ENCODE data around the gene LASP1. TPM values are rescaled to one million over a fixed set of nuclear protein-coding genes. Genes with fewer than 3 reads are reported as not detected.

LASP1 gene
- polyA plus RNA-seq, 2 donors: 26.5 to 33.0 TPM

GRCh38 chr17:38868817-38869525, 887 bp upstream of the LASP1 start:
- H3K4me3 ChIP-seq (ENCODE audit: low read depth in 1 of 2, low read length in 2 of 2): peak overlapping the region; percentile 82 to 88
- peak overlapping the region; percentile 96 to 99 for H3K27ac ChIP-seq (ENCODE audit: low read depth in 2 of 2, low read length in 1 of 2)
- peaks cover 13 to 19% of the 10 kb centered on the region in 2 donors for H3K4me1 ChIP-seq (ENCODE audit: control insufficient read depth in 2 of 2, insufficient read depth in 2 of 2, low read length in 1 of 2)
- H3K27me3 ChIP-seq (ENCODE audit: control insufficient read depth in 1 of 2, insufficient read depth in 2 of 2, low read length in 2 of 2): no peaks in the 10 kb centered on the region
- no peaks in the 10 kb centered on the region for H3K36me3 ChIP-seq (ENCODE audit: control insufficient read depth in 2 of 2, insufficient read depth in 2 of 2, low read length in 1 of 2)
- H3K9me3 ChIP-seq (ENCODE audit: control insufficient read depth in 2 of 2, insufficient read depth in 1 of 2, low read depth in 1 of 2, low read length in 1 of 2): no peaks in the 10 kb centered on the region
- 1 to 2% methylated on average over 26 of the region's 26 CpGs for WGBS, 2 donors

- Histone ChIP-seq H3K36me3 (ENCODE audit: control insufficient read depth in 2 of 2, insufficient read depth in 2 of 2, low read length in 1 of 2) (peaks cover 0 to 2% of the 10 kb centered on the region in 2 donors), H3K27ac (ENCODE audit: low read depth in 2 of 2, low read length in 1 of 2) (peak overlapping the region; percentile 96 to 99), H3K4me3 (ENCODE audit: low read depth in 1 of 2, low read length in 2 of 2) (peak overlapping the region; percentile 82 to 88), H3K27me3 (ENCODE audit: control insufficient read depth in 1 of 2, insufficient read depth in 2 of 2, low read length in 2 of 2) (no peaks in the 10 kb centered on the region), H3K4me1 (ENCODE audit: control insufficient read depth in 2 of 2, insufficient read depth in 2 of 2, low read length in 1 of 2) (peaks cover 24 to 27% of the 10 kb centered on the region in 2 donors), H3K9me3 (ENCODE audit: control insufficient read depth in 2 of 2, insufficient read depth in 1 of 2, low read depth in 1 of 2, low read length in 1 of 2) (no peaks in the 10 kb centered on the region)
- 0 to 1% methylated on average over 42 to 52 of the region's 56 CpGs for WGBS, 2 donors
Measured at GRCh38 chr17:38870259-38871165, 654 bp downstream of the LASP1 start.

- no peaks in the 10 kb centered on the region for H3K27me3 ChIP-seq (ENCODE audit: control insufficient read depth in 1 of 2, insufficient read depth in 2 of 2, low read length in 2 of 2)
- H3K4me3 ChIP-seq (ENCODE audit: low read depth in 1 of 2, low read length in 2 of 2): peak overlapping the region; percentile 82 to 88
- peaks cover 24 to 27% of the 10 kb centered on the region in 2 donors for H3K4me1 ChIP-seq (ENCODE audit: control insufficient read depth in 2 of 2, insufficient read depth in 2 of 2, low read length in 1 of 2)
- peak overlapping the region; percentile 96 to 99 for H3K27ac ChIP-seq (ENCODE audit: low read depth in 2 of 2, low read length in 1 of 2)
- 17 to 20% methylated on average over 11 of the region's 11 CpGs for WGBS, 2 donors
- no peaks in the 10 kb centered on the region for H3K9me3 ChIP-seq (ENCODE audit: control insufficient read depth in 2 of 2, insufficient read depth in 1 of 2, low read depth in 1 of 2, low read length in 1 of 2)
- H3K36me3 ChIP-seq (ENCODE audit: control insufficient read depth in 2 of 2, insufficient read depth in 2 of 2, low read length in 1 of 2): peaks cover 0 to 2% of the 10 kb centered on the region in 2 donors
Measured at GRCh38 chr17:38871247-38872015, 1.6 kb downstream of the LASP1 start.

GRCh38 chr17:38872027-38872511, 2.2 kb downstream of the LASP1 start:
- Histone ChIP-seq H3K27ac (ENCODE audit: low read depth in 2 of 2, low read length in 1 of 2) (peak overlapping the region; percentile 96 to 99), H3K4me3 (ENCODE audit: low read depth in 1 of 2, low read length in 2 of 2) (peak overlapping the region; percentile 82 to 88), H3K4me1 (ENCODE audit: control insufficient read depth in 2 of 2, insufficient read depth in 2 of 2, low read length in 1 of 2) (peaks cover 24 to 30% of the 10 kb centered on the region in 2 donors), H3K9me3 (ENCODE audit: control insufficient read depth in 2 of 2, insufficient read depth in 1 of 2, low read depth in 1 of 2, low read length in 1 of 2) (no peaks in the 10 kb centered on the region), H3K27me3 (ENCODE audit: control insufficient read depth in 1 of 2, insufficient read depth in 2 of 2, low read length in 2 of 2) (no peaks in the 10 kb centered on the region), H3K36me3 (ENCODE audit: control insufficient read depth in 2 of 2, insufficient read depth in 2 of 2, low read length in 1 of 2) (peaks cover 0 to 5% of the 10 kb centered on the region in 2 donors)
- 24 to 39% methylated on average over 5 of the region's 5 CpGs for WGBS, 2 donors

GRCh38 chr17:38872671-38873385, 3.0 kb downstream of the LASP1 start:
- WGBS, 2 donors: 38 to 54% methylated on average over 9 of the region's 9 CpGs
- Histone ChIP-seq H3K27ac (ENCODE audit: low read depth in 2 of 2, low read length in 1 of 2) (peak overlapping the region in 1 of 2 donors; percentile 96), H3K27me3 (ENCODE audit: control insufficient read depth in 1 of 2, insufficient read depth in 2 of 2, low read length in 2 of 2) (no peaks in the 10 kb centered on the region), H3K9me3 (ENCODE audit: control insufficient read depth in 2 of 2, insufficient read depth in 1 of 2, low read depth in 1 of 2, low read length in 1 of 2) (no peaks in the 10 kb centered on the region), H3K4me1 (ENCODE audit: control insufficient read depth in 2 of 2, insufficient read depth in 2 of 2, low read length in 1 of 2) (peaks cover 24 to 35% of the 10 kb centered on the region in 2 donors), H3K4me3 (ENCODE audit: low read depth in 1 of 2, low read length in 2 of 2) (peak overlapping the region; percentile 1 to 12), H3K36me3 (ENCODE audit: control insufficient read depth in 2 of 2, insufficient read depth in 2 of 2, low read length in 1 of 2) (peaks cover 0 to 8% of the 10 kb centered on the region in 2 donors)

- Histone ChIP-seq H3K4me3 (ENCODE audit: low read depth in 1 of 2, low read length in 2 of 2) (no peak overlapping the region), H3K27ac (ENCODE audit: low read depth in 2 of 2, low read length in 1 of 2) (peak overlapping the region in 1 of 2 donors; percentile 26), H3K9me3 (ENCODE audit: control insufficient read depth in 2 of 2, insufficient read depth in 1 of 2, low read depth in 1 of 2, low read length in 1 of 2) (no peaks in the 10 kb centered on the region), H3K4me1 (ENCODE audit: control insufficient read depth in 2 of 2, insufficient read depth in 2 of 2, low read length in 1 of 2) (peaks cover 24 to 32% of the 10 kb centered on the region in 2 donors), H3K36me3 (ENCODE audit: control insufficient read depth in 2 of 2, insufficient read depth in 2 of 2, low read length in 1 of 2) (peaks cover 7 to 14% of the 10 kb centered on the region in 2 donors), H3K27me3 (ENCODE audit: control insufficient read depth in 1 of 2, insufficient read depth in 2 of 2, low read length in 2 of 2) (no peaks in the 10 kb centered on the region)
- 44 to 46% methylated on average over 9 of the region's 9 CpGs for WGBS, 2 donors
Measured at GRCh38 chr17:38873640-38874380, 4.0 kb downstream of the LASP1 start.

GRCh38 chr17:38874505-38875400, 4.9 kb downstream of the LASP1 start:
- no peaks in the 10 kb centered on the region for H3K9me3 ChIP-seq (ENCODE audit: control insufficient read depth in 2 of 2, insufficient read depth in 1 of 2, low read depth in 1 of 2, low read length in 1 of 2)
- 48 to 51% methylated on average over 10 of the region's 10 CpGs for WGBS, 2 donors
- H3K27me3 ChIP-seq (ENCODE audit: control insufficient read depth in 1 of 2, insufficient read depth in 2 of 2, low read length in 2 of 2): no peaks in the 10 kb centered on the region
- peaks cover 7 to 14% of the 10 kb centered on the region in 2 donors for H3K36me3 ChIP-seq (ENCODE audit: control insufficient read depth in 2 of 2, insufficient read depth in 2 of 2, low read length in 1 of 2)
- peak overlapping the region in 1 of 2 donors; percentile 5 for H3K4me3 ChIP-seq (ENCODE audit: low read depth in 1 of 2, low read length in 2 of 2)
- peaks cover 24 to 32% of the 10 kb centered on the region in 2 donors for H3K4me1 ChIP-seq (ENCODE audit: control insufficient read depth in 2 of 2, insufficient read depth in 2 of 2, low read length in 1 of 2)
- H3K27ac ChIP-seq (ENCODE audit: low read depth in 2 of 2, low read length in 1 of 2): peak overlapping the region in 1 of 2 donors; percentile 45
